ENCODE results near the gene ADAM23. TPM values are rescaled to one million over a fixed set of nuclear protein-coding genes. Genes with fewer than 3 reads are reported as not detected.

ADAM23 gene
- total RNA-seq, 1 donor from 2014 or later = 12.0 TPM

DNA sequence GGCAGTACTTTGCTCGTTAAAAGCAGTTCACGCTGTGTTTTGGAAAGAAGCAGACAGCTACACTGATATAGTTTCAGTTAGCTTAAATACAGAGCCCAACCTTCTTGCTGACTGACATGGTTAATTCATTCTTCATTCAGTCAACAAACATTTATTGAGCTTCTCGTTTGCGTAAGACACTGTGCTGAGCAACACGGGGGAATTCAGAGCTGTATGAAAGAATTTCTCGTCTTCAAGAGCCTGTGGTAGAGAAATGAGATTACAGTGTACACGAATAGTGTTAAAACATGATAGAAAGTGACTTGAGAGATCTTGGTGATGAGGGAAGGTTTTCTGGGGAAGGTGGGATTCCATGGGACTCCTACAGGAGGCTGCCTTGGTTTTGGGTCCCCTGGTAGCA, 44.7 kb downstream of the ADAM23 start:
- H3K27me3 Mint-ChIP-seq (ENCODE audit: unreplicated experiment) = peaks cover 2% of the 10 kb centered on the region
- TF ChIP-seq, protein P1, sequence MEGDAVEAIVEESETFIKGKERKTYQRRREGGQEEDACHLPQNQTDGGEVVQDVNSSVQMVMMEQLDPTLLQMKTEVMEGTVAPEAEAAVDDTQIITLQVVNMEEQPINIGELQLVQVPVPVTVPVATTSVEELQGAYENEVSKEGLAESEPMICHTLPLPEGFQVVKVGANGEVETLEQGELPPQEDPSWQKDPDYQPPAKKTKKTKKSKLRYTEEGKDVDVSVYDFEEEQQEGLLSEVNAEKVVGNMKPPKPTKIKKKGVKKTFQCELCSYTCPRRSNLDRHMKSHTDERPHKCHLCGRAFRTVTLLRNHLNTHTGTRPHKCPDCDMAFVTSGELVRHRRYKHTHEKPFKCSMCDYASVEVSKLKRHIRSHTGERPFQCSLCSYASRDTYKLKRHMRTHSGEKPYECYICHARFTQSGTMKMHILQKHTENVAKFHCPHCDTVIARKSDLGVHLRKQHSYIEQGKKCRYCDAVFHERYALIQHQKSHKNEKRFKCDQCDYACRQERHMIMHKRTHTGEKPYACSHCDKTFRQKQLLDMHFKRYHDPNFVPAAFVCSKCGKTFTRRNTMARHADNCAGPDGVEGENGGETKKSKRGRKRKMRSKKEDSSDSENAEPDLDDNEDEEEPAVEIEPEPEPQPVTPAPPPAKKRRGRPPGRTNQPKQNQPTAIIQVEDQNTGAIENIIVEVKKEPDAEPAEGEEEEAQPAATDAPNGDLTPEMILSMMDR (IDR thresholded peaks at IDR 0.05; ENCODE audit: unreplicated experiment) = no peak
- H3K4me3 Mint-ChIP-seq (ENCODE audit: unreplicated experiment) = no peak overlapping the region
- peaks cover 8% of the 10 kb centered on the region for H3K36me3 Mint-ChIP-seq (ENCODE audit: low read depth, unreplicated experiment)
- no peaks in the 10 kb centered on the region for H3K9me3 Mint-ChIP-seq (ENCODE audit: unreplicated experiment)
- DNase-seq (ENCODE audit: low spot score) = no peak
- H3K4me1 Mint-ChIP-seq (ENCODE audit: unreplicated experiment) = no peaks in the 10 kb centered on the region
- H3K27ac Mint-ChIP-seq (ENCODE audit: unreplicated experiment) = no peak overlapping the region

DNA sequence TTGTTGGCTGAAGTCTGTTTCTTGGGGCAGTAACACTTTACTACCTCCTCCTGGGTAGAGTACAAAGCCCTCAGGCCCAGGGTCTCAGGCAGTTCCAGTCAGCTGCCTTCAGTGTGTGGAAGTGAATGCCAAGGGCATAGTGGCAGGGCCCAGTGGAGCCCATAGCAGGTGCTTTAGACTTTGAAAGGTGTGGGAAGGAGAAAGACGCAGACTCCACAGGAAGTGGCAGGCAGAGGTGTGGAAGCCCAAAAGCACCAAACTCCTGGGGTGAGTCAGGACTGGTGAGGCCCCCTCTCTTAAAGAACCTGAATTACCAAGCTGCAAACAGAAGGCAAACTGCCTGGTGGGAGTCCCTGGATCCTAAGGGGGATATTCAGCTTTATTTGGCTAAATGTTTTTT, 45.3 kb downstream of the ADAM23 start:
- Mint-ChIP-seq H3K9me3 (ENCODE audit: unreplicated experiment) (no peaks in the 10 kb centered on the region), H3K27ac (ENCODE audit: unreplicated experiment) (no peak overlapping the region), H3K27me3 (ENCODE audit: unreplicated experiment) (peaks cover 2% of the 10 kb centered on the region), H3K4me3 (ENCODE audit: unreplicated experiment) (no peak overlapping the region), H3K36me3 (ENCODE audit: low read depth, unreplicated experiment) (peaks cover 8% of the 10 kb centered on the region), H3K4me1 (ENCODE audit: unreplicated experiment) (no peaks in the 10 kb centered on the region)
- TF ChIP-seq, protein P1 (IDR thresholded peaks at IDR 0.05; ENCODE audit: unreplicated experiment) = no peak
- DNase-seq (ENCODE audit: low spot score) = no peak

DNA sequence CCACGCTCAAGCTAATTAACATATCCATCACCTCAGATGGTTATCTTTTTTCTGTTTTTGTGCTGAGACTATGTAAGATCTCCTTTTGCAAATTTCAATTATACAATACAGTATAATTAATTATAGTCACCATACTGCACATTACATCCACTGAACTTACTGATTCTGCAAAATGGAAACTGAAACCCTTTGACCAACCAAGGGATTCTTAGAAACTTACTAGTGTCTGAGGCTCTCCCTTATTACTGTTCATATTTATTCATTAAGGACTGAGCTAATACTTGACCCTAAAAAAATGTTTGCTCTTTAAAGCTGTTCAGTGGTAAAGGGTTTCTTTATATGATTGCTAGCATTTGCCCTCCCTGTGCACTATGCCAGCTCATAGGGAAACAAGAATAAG, 50.7 kb downstream of the ADAM23 start:
- Mint-ChIP-seq H3K4me1 (ENCODE audit: unreplicated experiment) (no peaks in the 10 kb centered on the region), H3K4me3 (ENCODE audit: unreplicated experiment) (no peak overlapping the region), H3K27ac (ENCODE audit: unreplicated experiment) (no peak overlapping the region), H3K9me3 (ENCODE audit: unreplicated experiment) (no peaks in the 10 kb centered on the region), H3K27me3 (ENCODE audit: unreplicated experiment) (peaks cover 2% of the 10 kb centered on the region), H3K36me3 (ENCODE audit: low read depth, unreplicated experiment) (no peaks in the 10 kb centered on the region)
- no peak for DNase-seq (ENCODE audit: low spot score)
- TF ChIP-seq, protein P1 (IDR thresholded peaks at IDR 0.05; ENCODE audit: unreplicated experiment) = no peak

DNA sequence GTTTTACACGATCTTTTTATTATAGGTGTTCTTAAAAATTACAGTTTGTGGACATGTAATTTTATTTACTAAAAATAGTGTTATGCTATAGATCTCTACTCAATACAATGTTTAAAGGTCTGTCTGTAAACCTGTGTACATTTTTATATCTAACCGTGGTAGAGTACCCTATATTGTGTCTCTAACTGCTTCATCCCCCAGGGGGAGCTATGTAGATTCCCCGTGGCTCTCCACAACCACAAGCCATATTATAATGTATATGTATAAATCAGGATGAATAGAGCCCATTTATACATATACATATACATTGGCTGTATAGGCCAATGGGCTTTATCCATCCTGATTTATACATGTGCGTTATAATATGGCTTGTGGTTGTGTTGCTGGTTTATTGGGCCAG, 59.4 kb downstream of the ADAM23 start:
- H3K4me1 Mint-ChIP-seq (ENCODE audit: unreplicated experiment) = no peaks in the 10 kb centered on the region
- H3K36me3 Mint-ChIP-seq (ENCODE audit: low read depth, unreplicated experiment) = peaks cover 3% of the 10 kb centered on the region
- DNase-seq (ENCODE audit: low spot score) = no peak
- H3K9me3 Mint-ChIP-seq (ENCODE audit: unreplicated experiment) = no peaks in the 10 kb centered on the region
- no peaks in the 10 kb centered on the region for H3K27me3 Mint-ChIP-seq (ENCODE audit: unreplicated experiment)
- H3K27ac Mint-ChIP-seq (ENCODE audit: unreplicated experiment) = no peak overlapping the region
- TF ChIP-seq, protein P1 (IDR thresholded peaks at IDR 0.05; ENCODE audit: unreplicated experiment) = no peak
- H3K4me3 Mint-ChIP-seq (ENCODE audit: unreplicated experiment) = no peak overlapping the region

DNA sequence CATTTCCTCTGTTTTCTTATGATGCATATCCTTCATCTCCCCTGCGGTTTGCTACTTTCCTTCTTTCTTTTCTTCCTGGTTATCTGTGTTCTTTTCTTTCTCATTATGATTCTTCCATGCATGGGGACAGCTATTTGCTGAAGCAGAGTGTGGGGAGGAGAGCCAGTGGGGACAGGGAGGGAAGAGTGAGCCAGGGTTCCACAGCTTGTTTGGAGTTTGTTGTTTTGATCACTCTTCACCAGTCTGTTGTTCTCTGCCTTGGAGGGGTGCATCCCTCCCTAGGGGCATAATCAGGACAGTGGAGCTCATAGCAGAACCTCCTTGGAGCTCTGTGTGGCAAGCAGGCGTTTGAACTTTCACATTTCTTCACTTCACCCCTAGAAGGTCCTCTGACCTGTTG, 68.0 kb downstream of the ADAM23 start:
- TF ChIP-seq, protein P1 (IDR thresholded peaks at IDR 0.05; ENCODE audit: unreplicated experiment) = no peak
- Mint-ChIP-seq H3K4me1 (ENCODE audit: unreplicated experiment) (peaks cover 2% of the 10 kb centered on the region), H3K9me3 (ENCODE audit: unreplicated experiment) (no peaks in the 10 kb centered on the region), H3K4me3 (ENCODE audit: unreplicated experiment) (no peak overlapping the region), H3K27me3 (ENCODE audit: unreplicated experiment) (no peaks in the 10 kb centered on the region), H3K27ac (ENCODE audit: unreplicated experiment) (no peak overlapping the region), H3K36me3 (ENCODE audit: low read depth, unreplicated experiment) (no peaks in the 10 kb centered on the region)
- no peak for DNase-seq (ENCODE audit: low spot score)
